HFF-Myc (cell line): ENCODE data around the gene OSBPL5.

Source experiments
- DNase-seq: peaks from one replicate; pipeline ENCODE4 v3.0.0-alpha.2; 2011; ENCODE audit warnings: low read depth; ENCODE audit errors: extremely low read depth
- H3K4me3 ChIP-seq: replicated peaks from 2 replicates; pipeline ENCODE4 v1.5.1; 2011; ENCODE audit warnings: low read depth, mild to moderate bottlenecking, control low read depth, low read length
- CTCF ChIP-seq: IDR thresholded peaks from 2 replicates; pipeline ENCODE4 v1.5.1; 2012; ENCODE audit warnings: mild to moderate bottlenecking, low read depth, low read length, control low read depth; ENCODE audit errors: missing control alignments

The OSBPL5 gene

GRCh38 chr11:3147257-3147619 lies 17.9 kb downstream of the OSBPL5 start:
- H3K4me3 ChIP-seq, result no peak overlapping the region
- TF ChIP-seq CTCF, result no peak
- no peak for DNase-seq

GRCh38 chr11:3146612-3147256 lies 18.4 kb downstream of the OSBPL5 start:
- no peak for TF ChIP-seq CTCF
- H3K4me3 ChIP-seq, result no peak overlapping the region
- no peak for DNase-seq

GRCh38 chr11:3145206-3145520 lies 19.9 kb downstream of the OSBPL5 start:
- H3K4me3 ChIP-seq, result no peak overlapping the region
- no peak for TF ChIP-seq CTCF
- DNase-seq, result no peak

GRCh38 chr11:3144296-3145205 lies 20.6 kb downstream of the OSBPL5 start:
- TF ChIP-seq CTCF, result no peak
- H3K4me3 ChIP-seq, result no peak overlapping the region
- DNase-seq, result no peak

- no peak overlapping the region for H3K4me3 ChIP-seq
- no peak for DNase-seq
- no peak for TF ChIP-seq CTCF
These were observed 21.8 kb downstream of the OSBPL5 start for GRCh38 chr11:3143136-3143880.

GRCh38 chr11:3140291-3140603 lies 24.9 kb downstream of the OSBPL5 start:
- no peak overlapping the region for H3K4me3 ChIP-seq
- TF ChIP-seq CTCF, result no peak
- DNase-seq, result no peak
